ENCODE results near the gene PLAAT1.

PLAAT1 gene

DNA sequence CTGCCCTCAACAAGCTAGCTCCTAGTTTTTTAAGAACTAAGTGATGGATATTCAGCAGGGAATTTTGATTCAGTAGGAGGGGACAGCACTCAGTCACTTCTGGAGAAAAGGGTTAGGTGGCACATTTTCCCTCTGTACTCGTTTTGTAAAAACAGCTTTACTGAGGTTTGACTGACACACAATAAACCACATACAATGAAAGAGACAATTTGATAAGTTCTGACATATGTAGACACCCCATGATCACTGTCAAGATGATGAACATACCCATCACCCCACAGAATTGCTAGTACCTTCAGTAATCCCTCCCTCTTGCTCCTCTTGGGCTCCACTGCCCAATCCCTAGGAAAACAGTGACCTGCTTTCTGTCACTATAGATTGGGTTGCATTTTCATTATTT, 29.0 kb upstream of the PLAAT1 start:
- H3K4me3 ChIP-seq (ENCODE audit: low read depth, low read length) = no peak overlapping the region
- TF ChIP-seq, protein P1, sequence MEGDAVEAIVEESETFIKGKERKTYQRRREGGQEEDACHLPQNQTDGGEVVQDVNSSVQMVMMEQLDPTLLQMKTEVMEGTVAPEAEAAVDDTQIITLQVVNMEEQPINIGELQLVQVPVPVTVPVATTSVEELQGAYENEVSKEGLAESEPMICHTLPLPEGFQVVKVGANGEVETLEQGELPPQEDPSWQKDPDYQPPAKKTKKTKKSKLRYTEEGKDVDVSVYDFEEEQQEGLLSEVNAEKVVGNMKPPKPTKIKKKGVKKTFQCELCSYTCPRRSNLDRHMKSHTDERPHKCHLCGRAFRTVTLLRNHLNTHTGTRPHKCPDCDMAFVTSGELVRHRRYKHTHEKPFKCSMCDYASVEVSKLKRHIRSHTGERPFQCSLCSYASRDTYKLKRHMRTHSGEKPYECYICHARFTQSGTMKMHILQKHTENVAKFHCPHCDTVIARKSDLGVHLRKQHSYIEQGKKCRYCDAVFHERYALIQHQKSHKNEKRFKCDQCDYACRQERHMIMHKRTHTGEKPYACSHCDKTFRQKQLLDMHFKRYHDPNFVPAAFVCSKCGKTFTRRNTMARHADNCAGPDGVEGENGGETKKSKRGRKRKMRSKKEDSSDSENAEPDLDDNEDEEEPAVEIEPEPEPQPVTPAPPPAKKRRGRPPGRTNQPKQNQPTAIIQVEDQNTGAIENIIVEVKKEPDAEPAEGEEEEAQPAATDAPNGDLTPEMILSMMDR (IDR thresholded peaks at IDR 0.05; ENCODE audit: low read depth, low read length) = no peak
- no peak for DNase-seq (ENCODE audit: low read depth, low spot score)
- in situ Hi-C loops (cut with HindIII; ENCODE audit: low sequenced_read_pairs) = no loop called here

DNA sequence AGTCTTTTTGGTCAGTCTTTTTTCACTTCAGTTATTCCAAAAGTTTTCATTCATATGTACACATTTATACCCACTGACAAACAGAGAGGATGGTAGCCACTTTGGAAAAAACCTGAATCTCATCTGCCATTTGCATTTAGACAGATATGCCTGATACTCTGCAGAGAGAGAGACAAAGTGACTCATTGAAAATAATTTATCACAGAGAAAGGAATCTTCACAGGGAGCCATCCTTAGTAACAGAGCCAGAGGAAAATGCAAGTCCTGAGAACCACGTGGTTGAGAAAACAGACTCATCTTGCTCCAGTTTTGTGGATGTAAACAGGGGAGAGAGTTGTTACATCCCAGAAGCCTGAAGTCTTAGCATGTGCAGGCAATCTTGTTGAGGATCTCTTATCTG, 28.2 kb upstream of the PLAAT1 start:
- no peak overlapping the region for H3K4me3 ChIP-seq (ENCODE audit: low read depth, low read length)
- TF ChIP-seq, protein P1 (IDR thresholded peaks at IDR 0.05; ENCODE audit: low read depth, low read length) = no peak
- DNase-seq (ENCODE audit: low read depth, low spot score) = no peak
- in situ Hi-C loops (cut with HindIII; ENCODE audit: low sequenced_read_pairs) = no loop called here

DNA sequence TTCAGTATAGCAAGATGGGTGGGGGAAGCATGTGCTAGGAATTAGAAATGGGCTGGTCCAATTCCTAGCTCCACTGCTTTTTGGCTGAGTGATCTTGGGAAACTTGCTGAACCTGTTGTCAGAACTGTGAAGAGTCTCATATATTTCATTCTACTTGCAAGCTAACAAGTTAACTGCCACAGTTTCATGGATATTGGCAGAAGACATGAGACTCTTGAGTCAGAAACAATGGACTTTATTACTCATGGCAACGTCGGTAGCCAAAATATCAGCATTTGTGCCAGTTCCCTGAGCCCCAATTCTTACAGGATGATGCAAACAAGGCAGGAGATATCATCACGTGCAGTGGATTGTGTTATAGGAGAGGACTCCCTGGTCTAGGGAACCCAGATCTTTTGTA, 26.6 kb upstream of the PLAAT1 start:
- in situ Hi-C loops (cut with HindIII; ENCODE audit: low sequenced_read_pairs) = no loop called here
- H3K4me3 ChIP-seq (ENCODE audit: low read depth, low read length) = no peak overlapping the region
- TF ChIP-seq, protein P1 (IDR thresholded peaks at IDR 0.05; ENCODE audit: low read depth, low read length) = no peak
- no peak for DNase-seq (ENCODE audit: low read depth, low spot score)

DNA sequence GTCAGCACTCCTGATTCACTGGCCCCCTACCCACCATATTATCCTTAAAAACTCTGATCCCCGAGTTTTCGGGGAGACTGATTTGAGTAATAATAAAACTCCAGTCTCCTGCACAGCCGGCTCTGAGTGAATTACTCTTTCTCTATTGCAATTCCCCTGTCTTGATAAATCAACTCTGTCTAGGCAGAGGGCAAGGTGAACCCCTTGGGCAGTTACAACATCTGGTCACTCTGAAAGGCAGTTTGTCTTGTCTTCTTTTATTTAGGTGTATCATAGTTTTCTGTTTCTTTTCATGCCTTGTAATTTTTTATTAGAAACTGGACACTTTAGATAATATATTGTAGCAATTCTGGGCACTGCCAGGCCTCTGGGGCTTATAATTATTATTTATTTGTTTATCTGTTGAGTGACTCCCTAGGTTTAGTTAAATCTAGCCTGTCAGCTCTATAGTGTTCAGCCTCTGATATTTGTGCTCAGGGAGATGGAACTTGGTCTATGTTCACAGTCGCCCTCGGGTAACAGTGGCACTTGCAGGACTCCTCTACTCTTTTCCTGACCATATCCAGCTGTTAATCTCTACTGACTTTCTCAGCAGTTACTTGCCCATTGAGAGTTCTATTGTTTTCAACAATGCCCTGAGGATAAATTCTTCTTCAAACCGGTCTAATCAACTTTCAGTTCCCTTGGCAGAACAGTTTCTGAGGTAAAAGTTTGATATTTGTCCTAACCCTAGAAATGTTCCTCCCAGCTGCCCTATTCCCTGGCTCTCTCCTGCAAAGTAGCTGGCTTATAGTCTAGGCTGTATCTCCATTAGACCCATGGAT, 15.5 kb upstream of the PLAAT1 start:
- TF ChIP-seq, protein P1 (IDR thresholded peaks at IDR 0.05; ENCODE audit: low read depth, low read length) = no peak
- H3K4me3 ChIP-seq (ENCODE audit: low read depth, low read length) = no peak overlapping the region
- no peak for DNase-seq (ENCODE audit: low read depth, low spot score)
- in situ Hi-C loops (cut with HindIII; ENCODE audit: low sequenced_read_pairs) = no loop called here

DNA sequence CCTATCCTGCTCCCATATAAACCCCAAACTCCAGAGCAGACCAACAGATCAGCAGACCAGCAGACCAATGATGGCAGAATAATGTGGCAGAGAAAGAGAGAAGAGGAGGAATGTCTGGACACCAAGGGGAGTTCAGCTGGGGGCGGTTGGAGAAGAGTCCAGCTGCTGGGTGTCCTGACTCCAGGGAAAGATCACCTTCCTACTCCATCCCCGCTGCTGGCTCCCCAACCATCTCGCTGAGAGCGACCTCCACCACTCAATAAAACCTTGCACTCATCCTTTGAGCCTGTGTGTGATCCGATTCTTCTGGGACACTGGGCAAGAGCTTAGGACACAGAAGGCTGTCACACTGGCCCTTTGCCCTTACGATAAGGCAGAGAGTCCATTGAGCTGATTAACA, 12.8 kb upstream of the PLAAT1 start:
- no peak overlapping the region for H3K4me3 ChIP-seq (ENCODE audit: low read depth, low read length)
- TF ChIP-seq, protein P1 (IDR thresholded peaks at IDR 0.05; ENCODE audit: low read depth, low read length) = no peak
- in situ Hi-C loops (cut with HindIII; ENCODE audit: low sequenced_read_pairs) = no loop called here
- no peak for DNase-seq (ENCODE audit: low read depth, low spot score)

DNA sequence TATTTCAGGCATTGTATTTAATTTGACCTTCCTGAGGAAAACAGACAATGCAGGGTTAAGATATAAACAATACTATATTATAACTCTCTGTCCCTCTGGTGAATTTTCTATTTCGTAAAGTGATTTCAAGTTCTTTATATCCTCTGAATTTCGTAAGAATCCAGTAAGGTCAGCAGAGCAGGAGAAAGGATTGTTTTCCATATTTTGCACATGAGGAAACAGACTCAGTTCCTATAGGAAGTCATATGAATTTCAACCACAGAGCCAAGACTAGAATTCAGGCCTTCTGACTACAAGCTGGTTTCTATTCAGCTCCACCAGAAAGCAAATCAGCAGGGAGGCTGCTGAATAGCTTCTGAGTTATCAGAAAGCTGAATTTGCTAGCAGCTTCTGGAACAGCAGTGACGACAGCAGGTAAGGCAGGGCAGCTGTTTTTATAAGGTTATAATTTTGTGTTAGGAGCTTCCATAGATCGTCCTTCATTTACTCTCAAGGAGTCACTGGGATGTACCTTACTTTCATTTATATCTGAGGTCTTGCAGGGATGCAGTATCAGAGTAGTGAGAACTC, 11.1 kb upstream of the PLAAT1 start:
- no peak overlapping the region for H3K4me3 ChIP-seq (ENCODE audit: low read depth, low read length)
- in situ Hi-C loops (cut with HindIII; ENCODE audit: low sequenced_read_pairs) = no loop called here
- DNase-seq (ENCODE audit: low read depth, low spot score) = no peak
- TF ChIP-seq, protein P1 (IDR thresholded peaks at IDR 0.05; ENCODE audit: low read depth, low read length) = no peak

All from astrocyte of the spinal cord (primary cell).